HEK293 (cell line): ENCODE measurements around the gene SYNJ2.

ENCODE experiments used
- CTCF ChIA-PET: fragments of 350-600 bp; formaldehyde crosslinking; extraction: SDS; loops from one replicate; lab custom pipeline; 2021; ENCODE audit warnings: antibody characterized with exemption; lab: Yijun Ruan, JAX
- POLR2A ChIA-PET: fragments of 300-600 bp; formaldehyde crosslinking; extraction: SDS; loops from one replicate; lab custom pipeline; 2020; ENCODE audit warnings: antibody characterized with exemption, inconsistent platforms; lab: Yijun Ruan, JAX
- H3K27ac ChIP-seq: fragments of 200-500 bp; sonication (Bioruptor generic); 2 replicates; pipeline ENCODE4 v1.5.1; 2014; ENCODE audit warnings: low read depth, low read length, control low read depth, inconsistent platforms; ENCODE audit errors: extremely low read depth
- H3K36me3 ChIP-seq, 2 experiments: fragments of 200-500 bp in 1 of 2; sonication (Bioruptor generic) in 1 of 2; 1 replicate in 1 of 2; 2 replicates in 1 of 2; pipeline ENCODE4 v1.5.1; 2014 to 2017; ENCODE audit warnings: inconsistent platforms in 2 of 2, low read length in 2 of 2; ENCODE audit not compliant: control insufficient read depth in 2 of 2, insufficient read depth in 1 of 2
- H3K4me1 ChIP-seq: fragments of 200-500 bp; sonication (Bioruptor generic); 2 replicates; pipeline ENCODE4 v1.5.1; 2014; ENCODE audit warnings: mild to moderate bottlenecking, low read length, inconsistent platforms; ENCODE audit not compliant: control insufficient read depth, insufficient read depth
- H3K4me3 ChIP-seq: 2 replicates; pipeline ENCODE4 v1.5.1; 2011; ENCODE audit warnings: low read depth, mild to moderate bottlenecking, control low read depth, low read length, moderate library complexity
- H3K9me3 ChIP-seq: fragments of 200-500 bp; sonication (Bioruptor generic); 2 replicates; pipeline ENCODE4 v1.5.1; 2014; ENCODE audit warnings: low read depth, low read length, inconsistent platforms; ENCODE audit not compliant: control insufficient read depth, insufficient read depth
- KLF7 ChIP-seq: fragments of 450-650 bp; formaldehyde crosslinking; IDR thresholded peaks from 2 replicates; pipeline ENCODE4 v1.5.1; 2016; ENCODE audit warnings: missing biosample characterization, missing genetic modification characterization, borderline replicate concordance
- RBAK ChIP-seq: fragments of 450-650 bp; formaldehyde crosslinking; IDR thresholded peaks from 2 replicates; pipeline ENCODE4 v1.5.1; 2016; ENCODE audit warnings: missing biosample characterization, missing genetic modification characterization
- REST ChIP-seq: fragments of 450-650 bp; formaldehyde crosslinking; IDR thresholded peaks from 2 replicates; pipeline ENCODE4 v1.5.1; 2016; ENCODE audit warnings: missing biosample characterization, missing genetic modification characterization
- SALL2 ChIP-seq: fragments of 450-650 bp; formaldehyde crosslinking; IDR thresholded peaks from 2 replicates; pipeline ENCODE4 v1.5.0; 2017; ENCODE audit warnings: missing biosample characterization, mild to moderate bottlenecking, missing genetic modification characterization, borderline replicate concordance
- YY2 ChIP-seq: fragments of 450-650 bp; formaldehyde crosslinking; IDR thresholded peaks from 2 replicates; pipeline ENCODE4 v1.5.1; 2016; ENCODE audit warnings: missing biosample characterization, missing genetic modification characterization
- ZBTB26 ChIP-seq: fragments of 450-650 bp; formaldehyde crosslinking; optimal IDR thresholded peaks from 2 replicates; pipeline ENCODE3; 2016; ENCODE audit warnings: missing biosample characterization, mild to moderate bottlenecking, missing genetic modification characterization
- ZBTB7A ChIP-seq: fragments of 450-650 bp; formaldehyde crosslinking; IDR thresholded peaks from 2 replicates; pipeline ENCODE4 v1.5.1; 2016; ENCODE audit warnings: low read depth, missing biosample characterization, missing genetic modification characterization
- ZFP3 ChIP-seq: fragments of 450-650 bp; formaldehyde crosslinking; IDR thresholded peaks from 2 replicates; pipeline ENCODE4 v1.5.1; 2016; ENCODE audit warnings: low read depth, missing biosample characterization, missing genetic modification characterization
- ZNF214 ChIP-seq: fragments of 450-650 bp; formaldehyde crosslinking; IDR thresholded peaks from 2 replicates; pipeline ENCODE4 v1.5.1; 2017; ENCODE audit warnings: missing biosample characterization, mild to moderate bottlenecking, missing genetic modification characterization, borderline replicate concordance
- ZNF23 ChIP-seq: fragments of 450-650 bp; formaldehyde crosslinking; IDR thresholded peaks from 2 replicates; pipeline ENCODE4 v1.5.1; 2016; ENCODE audit warnings: missing biosample characterization, missing genetic modification characterization, borderline replicate concordance
- ZNF280C ChIP-seq: fragments of 450-650 bp; formaldehyde crosslinking; IDR thresholded peaks from 2 replicates; pipeline ENCODE4 v1.5.1; 2016; ENCODE audit warnings: missing biosample characterization, missing genetic modification characterization
- ZNF311 ChIP-seq: fragments of 450-650 bp; formaldehyde crosslinking; IDR thresholded peaks from 2 replicates; pipeline ENCODE4 v1.5.1; 2017; ENCODE audit warnings: missing biosample characterization, missing genetic modification characterization, borderline replicate concordance
- ZNF341 ChIP-seq: fragments of 450-650 bp; formaldehyde crosslinking; IDR thresholded peaks from 2 replicates; pipeline ENCODE4; 2016; ENCODE audit warnings: low read depth, missing biosample characterization, missing genetic modification characterization
- ZNF585B ChIP-seq: fragments of 450-650 bp; formaldehyde crosslinking; IDR thresholded peaks from 2 replicates; pipeline ENCODE4 v1.5.1; 2016; ENCODE audit warnings: missing biosample characterization, missing genetic modification characterization
- ZNF596 ChIP-seq: fragments of 450-650 bp; IDR thresholded peaks from 2 replicates; pipeline ENCODE4 v1.5.0; 2018; ENCODE audit warnings: missing biosample characterization, mild to moderate bottlenecking, missing genetic modification characterization, moderate library complexity
- ZNF692 ChIP-seq: fragments of 450-650 bp; formaldehyde crosslinking; IDR thresholded peaks from 2 replicates; pipeline ENCODE4 v1.5.1; 2016; ENCODE audit warnings: missing biosample characterization, missing genetic modification characterization
- ZNF792 ChIP-seq: fragments of 450-650 bp; formaldehyde crosslinking; IDR thresholded peaks from 2 replicates; pipeline ENCODE4 v1.5.1; 2016; ENCODE audit warnings: missing biosample characterization, missing genetic modification characterization
- ZSCAN30 ChIP-seq: fragments of 450-650 bp; IDR thresholded peaks from 2 replicates; pipeline ENCODE4 v1.5.1; 2018; ENCODE audit warnings: missing biosample characterization, mild to moderate bottlenecking, missing genetic modification characterization, moderate library complexity

SYNJ2 gene

GRCh38 chr6:158070513-158070912, 88.8 kb downstream of the SYNJ2 start:
- ChIA-PET POLR2A (no interaction called here), CTCF (interaction anchor here (0.6 to 4.5 kb wide), 11 partner anchors 9 to 318 kb away, joined by 3 to 35 read pairs (median 5); no protein-coding TSS in a partner anchor)
- H3K27ac ChIP-seq, result no peak overlapping the region

More at GRCh38 chr6:158070513-158070912, 88.8 kb downstream of the SYNJ2 start:
- TF ChIP-seq RBAK (tag by site-specific recombination) (no peak), SALL2 (tag by site-specific recombination) (no peak), ZNF311 (no peak), ZNF585B (tag by site-specific recombination) (no peak), ZFP3 (tag by site-specific recombination) (no peak), ZNF341 (no peak), ZNF23 (tag by site-specific recombination) (no peak), ZSCAN30 (no peak), YY2 (tag by site-specific recombination) (no peak), ZNF214 (tag by site-specific recombination) (no peak), ZNF280C (no peak), KLF7 (tag by site-specific recombination) (no peak), REST (tag by site-specific recombination) (no peak), ZNF596 (tag by site-specific recombination) (no peak), ZNF692 (tag by site-specific recombination) (no peak), ZNF792 (tag by site-specific recombination) (no peak), ZBTB7A (tag by site-specific recombination) (no peak), ZBTB26 (tag by site-specific recombination) (no peak)
- H3K36me3 ChIP-seq, result peaks cover 0 to 79% of the 10 kb centered on the region in 2 experiments; a peak in 2 of 3 replicates
- H3K4me3 ChIP-seq, result no peak overlapping the region
- H3K4me1 ChIP-seq, result no peaks in the 10 kb centered on the region
- H3K9me3 ChIP-seq, result no peaks in the 10 kb centered on the region
